HG03139 (cell line): Measurements from ENCODE around the gene C10orf88.

Experiments
- ATAC-seq: cut with Tn5 transposase; IDR thresholded peaks from one replicate; pipeline ENCODE4 v1.9.1; 2021; ENCODE audit not compliant: unreplicated experiment

C10orf88 gene, protein sequence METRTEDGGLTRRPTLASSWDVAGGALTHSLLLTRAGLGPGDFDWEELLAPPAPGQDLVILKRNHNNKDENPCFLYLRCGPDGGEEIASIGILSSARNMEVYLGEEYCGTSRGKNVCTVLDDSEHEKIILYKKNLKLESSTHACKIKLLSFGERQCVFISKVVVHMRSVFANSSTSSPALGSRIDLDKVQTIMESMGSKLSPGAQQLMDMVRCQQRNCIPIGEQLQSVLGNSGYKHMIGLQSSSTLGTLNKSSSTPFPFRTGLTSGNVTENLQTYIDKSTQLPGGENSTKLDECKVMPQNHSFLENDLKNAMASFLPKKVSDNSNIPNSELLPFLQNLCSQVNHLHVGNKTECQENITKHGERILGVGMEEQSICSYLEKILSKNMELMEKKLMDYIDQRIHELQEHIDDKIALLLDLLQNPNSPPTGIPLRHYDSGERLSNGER

DNA sequence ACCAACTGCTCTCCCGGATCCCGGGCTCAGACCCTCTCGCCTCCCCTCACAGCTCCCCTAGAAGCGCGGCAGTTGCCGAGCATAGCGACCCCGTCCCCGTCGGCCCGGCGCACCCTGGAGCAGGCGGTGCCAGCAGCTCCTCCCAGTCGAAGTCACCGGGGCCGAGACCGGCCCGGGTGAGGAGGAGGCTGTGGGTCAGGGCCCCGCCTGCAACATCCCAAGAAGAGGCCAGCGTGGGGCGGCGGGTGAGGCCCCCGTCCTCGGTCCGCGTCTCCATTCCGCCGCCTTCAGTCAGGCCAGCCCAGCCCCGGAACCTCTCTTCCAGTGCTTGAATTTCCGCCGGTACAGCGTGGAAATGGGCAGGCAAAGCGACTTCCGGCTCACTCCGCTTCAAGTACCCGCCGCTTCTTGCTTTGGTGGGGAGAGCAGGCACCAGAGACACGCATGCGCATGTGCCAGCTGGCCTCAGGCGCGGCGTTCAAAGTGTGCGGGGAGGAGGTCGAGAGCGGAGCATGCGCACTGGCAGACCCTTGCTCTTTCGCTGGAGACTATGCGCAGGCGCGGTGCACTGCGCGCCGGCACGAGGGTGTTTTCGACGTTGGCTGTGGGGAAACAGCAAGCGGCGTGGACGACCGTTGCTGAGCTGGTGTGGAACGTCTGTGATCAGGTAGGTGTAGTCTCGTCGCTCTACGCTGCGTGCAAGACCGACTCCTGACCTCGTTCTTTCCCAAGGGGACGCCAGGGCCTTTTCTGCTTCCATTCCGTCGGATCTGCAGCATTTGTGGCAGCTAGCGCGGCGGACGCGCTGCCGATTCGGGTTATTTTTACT lies at the start of gene C10orf88:
Gene C10orf88 (minus strand): TSS at position 326 of the 829 bp plus-strand sequence. CDS start 49 bp downstream, at position 277.
- ATAC-seq = peak; percentile 97

DNA sequence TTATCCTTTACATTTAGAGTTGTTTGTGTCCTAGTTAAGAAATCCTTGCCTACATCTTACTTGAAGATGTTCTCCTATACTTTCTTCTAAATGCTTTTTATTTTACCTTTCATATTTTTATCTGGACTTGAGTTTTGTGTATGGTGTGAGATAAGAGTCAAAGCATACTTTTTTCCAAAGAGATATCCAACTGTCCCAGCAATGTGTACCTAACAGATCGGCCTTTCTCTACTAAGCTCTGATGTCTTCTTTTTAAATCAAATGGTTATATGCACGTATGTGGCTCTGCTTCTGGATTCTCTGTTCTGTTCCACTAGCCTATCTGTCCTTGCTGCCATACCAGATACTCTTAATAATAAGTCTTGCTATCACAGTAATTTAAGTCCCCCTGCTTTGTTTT lies 47.3 kb upstream of the C10orf88 start:
- no peak for ATAC-seq

DNA sequence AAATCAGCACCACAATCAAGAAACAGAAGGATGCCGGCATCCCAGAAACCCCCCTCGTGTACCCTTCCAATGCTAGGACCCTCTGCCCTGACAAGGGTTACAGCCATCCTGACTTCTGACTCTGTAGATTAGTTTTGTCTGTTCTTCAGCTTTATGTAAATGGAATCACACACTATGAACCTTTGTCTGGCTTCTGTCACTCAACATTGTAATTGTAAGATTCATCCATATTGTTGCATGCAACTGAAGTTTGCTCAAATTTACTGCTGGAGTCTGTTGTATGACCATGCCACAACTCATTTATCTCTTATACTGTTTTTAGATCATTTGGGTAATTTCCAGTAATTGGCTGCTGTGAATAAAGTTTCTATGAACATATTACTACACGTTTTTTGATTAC lies 46.1 kb upstream of the C10orf88 start:
- ATAC-seq = no peak

DNA sequence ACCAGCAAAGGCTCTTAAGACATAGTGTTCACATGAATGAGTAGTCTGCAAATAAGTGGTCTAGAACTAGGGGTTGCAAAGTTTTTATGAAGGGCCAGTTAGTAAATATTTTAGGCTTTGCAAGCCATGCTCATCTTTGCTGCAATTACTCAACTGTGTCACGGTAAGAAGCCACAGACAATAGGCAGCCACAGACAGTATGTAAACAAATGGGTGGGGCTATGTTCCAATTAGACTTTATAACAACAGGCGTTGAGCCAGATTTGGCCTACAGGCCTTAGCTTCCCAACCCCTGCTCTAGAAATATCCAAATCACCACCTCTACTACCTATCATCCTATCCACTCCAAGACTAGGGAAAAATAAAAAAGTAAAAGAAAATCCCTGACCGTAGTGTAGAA lies 45.3 kb upstream of the C10orf88 start:
- ATAC-seq = no peak

DNA sequence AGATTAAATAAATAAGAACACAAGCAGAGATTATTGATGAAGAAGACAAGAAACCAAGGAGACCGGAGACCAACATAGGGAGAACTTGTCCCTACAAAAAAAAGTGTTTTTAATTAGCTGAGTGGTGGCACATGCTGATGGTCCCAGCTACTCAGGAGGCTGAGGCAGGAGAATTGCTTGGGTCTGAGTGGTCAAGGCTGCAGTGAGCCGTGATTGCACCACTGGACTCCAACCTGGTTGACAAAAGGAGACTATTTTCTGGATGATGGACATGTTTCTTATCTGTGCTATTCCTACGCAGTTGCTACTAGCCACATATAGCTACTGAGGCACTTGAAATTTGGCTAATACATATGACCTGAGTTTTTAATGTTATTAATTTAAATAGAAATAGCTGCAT lies 44.9 kb upstream of the C10orf88 start:
- no peak for ATAC-seq

DNA sequence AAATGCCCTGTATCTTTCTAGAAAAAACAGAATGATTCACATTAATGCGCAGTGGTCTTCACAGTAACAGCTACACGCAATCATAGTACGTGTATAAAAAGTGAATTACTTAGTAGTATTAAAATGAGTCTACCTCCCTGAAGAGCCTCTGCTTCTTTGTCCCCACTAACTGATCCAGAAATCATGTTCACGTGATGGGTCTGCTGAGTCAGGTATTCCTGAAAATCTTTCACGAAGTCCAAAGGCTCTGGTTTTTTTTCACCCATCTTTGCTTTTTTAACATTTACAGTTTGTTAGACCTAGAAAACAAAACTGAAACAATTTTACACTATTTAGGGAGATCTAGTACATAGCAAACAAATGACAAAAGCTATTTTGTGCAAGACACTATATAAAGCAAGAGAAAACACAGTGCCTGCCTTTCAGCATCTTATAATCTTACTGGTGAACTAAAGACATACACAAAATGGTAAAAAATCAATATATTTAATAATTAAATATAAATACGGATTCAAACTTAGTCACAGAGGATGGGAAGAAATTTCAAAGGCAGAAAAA lies 44.4 kb upstream of the C10orf88 start:
- ATAC-seq = no peak

DNA sequence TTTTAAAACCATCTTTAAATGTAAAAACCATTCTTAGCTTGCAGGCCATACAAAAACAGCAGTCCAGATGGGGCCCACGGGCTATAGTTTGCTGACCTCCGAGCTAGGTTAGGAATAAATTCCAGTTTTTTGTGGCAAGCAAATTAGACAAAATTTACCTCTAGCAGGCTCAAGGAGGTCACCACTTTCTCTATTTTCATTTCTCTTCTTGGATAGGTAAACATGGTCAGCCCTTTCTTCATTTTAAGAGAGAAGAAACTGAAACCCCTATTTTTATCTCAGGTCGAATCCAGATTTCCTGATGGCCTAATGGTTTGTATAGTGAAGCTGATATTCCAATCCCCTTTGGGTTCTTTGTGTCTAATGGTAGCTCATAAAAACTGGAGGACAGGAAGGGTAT lies 43.8 kb upstream of the C10orf88 start:
- no peak for ATAC-seq

DNA sequence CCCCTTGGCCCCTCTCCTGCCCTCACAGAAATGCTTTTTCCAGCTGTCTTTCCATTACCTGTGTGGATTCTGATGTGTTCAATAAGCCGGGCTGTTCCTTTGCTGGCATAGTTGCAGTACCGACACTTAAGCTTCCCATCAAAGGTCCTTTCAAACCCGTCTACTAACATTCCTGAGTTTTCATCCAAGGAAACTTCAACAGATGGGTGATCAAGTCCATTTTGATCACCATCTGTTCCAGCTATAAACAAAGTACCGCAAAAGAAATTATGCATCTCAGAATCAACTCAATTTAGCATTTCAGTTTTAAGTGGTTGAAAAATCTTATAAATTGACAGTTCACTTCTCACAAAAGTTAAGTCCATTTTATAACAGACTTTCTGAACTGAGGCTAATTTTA lies 41.9 kb upstream of the C10orf88 start:
- no peak for ATAC-seq

DNA sequence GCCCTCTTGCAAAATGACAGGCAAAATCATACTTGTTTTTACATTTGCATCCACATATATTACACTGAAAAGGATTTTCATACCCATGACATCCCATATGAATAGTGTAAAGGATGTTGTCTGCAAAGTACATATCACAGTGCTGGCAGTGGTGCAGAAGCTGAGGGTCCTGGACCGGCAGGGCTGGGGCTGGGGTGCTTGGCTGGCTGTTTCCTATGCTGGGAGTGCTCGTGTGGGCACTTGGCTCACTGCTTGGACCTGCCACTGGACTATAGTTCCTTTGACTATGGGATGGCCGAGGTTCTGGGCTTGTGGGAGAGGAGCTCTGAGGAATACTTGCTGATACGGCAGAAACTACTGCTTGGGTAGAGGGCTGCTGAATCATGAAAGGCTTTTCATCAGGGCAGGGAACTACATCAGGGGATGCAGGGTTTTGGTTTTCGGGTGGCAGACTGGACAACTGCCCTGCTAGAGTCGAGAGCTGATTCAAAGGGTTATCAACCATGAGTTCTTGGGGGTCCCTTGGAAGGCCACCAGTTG lies 39.8 kb upstream of the C10orf88 start:
- no peak for ATAC-seq

DNA sequence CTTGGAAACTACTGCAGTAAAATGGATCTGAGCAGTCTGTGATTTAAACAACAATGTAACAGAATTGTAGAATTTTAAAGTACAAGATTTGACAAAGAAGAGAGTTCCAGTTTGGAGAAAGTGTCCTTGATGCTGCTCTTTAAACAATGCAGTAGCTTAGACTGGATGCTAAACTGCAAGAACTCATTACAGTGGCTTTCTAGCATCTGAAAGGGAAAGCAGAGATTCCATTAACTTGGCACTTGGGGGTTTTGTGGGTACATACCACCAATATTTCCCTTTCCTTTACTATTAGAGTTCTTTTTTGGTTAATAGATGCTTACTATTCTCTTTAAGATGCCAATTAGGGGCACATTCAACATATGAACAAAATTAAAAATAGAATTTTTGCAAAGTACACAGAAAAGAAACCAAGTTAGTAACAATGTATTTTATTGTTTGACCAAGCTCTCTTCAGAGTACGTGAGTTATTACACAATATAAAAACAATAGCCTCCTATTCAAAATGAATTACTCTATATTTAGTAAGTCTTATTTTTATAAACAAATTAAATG lies 38.1 kb upstream of the C10orf88 start:
- ATAC-seq = no peak

DNA sequence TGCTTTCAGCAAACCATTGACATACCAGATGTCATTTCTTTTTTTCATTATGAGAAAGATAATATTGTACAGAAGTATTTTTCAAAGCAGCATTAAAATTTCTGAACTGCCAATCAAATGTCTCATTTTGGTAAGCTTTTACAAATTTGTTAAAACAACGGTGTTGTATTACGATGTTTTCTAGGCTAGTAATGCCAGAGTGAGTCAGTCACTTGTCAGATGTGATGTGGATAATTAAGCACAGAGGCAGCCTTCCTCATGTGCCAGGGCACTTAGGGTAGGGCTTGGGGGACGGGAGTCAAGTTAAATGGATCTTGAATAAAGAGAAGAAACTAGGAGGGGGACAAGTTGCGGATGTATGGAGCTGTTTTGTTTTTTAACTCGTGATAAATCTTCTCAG lies 36.3 kb upstream of the C10orf88 start:
- ATAC-seq = no peak

DNA sequence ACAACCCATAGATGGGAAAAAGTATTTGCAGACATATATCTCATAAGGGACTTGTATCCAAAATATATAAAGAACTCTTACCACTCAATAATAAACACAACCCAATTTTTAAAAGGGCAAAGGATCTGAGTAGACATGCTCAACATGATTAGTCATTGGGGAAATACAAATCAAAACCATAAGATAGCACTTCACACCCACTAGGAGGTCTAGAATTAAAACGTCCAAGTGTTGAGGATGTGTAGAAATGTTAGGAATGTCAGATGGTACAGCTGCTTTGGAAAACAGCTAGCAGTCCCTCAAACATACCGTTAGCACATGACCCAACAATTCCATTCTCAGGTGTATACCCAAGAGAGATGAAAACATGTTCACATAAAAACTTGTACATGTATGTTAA lies 34.5 kb upstream of the C10orf88 start:
- ATAC-seq = no peak

DNA sequence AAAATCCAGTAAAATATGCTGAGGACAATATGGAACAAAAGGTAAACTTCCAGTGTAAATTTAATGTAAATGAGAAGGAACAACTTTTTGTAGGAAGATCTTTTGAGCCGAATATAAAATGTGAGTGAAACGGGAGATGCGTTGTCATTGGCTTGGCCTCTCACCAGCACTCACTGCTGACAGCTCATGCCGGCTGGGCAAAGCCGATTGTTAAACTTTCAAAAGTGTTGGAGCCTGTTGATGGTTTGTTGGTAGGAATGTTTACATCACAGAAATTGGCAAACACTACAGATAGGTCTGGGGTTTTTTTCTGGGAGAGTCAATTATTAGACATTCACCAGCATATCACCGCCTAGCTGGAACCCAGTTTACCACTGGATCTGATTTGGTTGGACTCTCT lies 32.3 kb upstream of the C10orf88 start:
- no peak for ATAC-seq

DNA sequence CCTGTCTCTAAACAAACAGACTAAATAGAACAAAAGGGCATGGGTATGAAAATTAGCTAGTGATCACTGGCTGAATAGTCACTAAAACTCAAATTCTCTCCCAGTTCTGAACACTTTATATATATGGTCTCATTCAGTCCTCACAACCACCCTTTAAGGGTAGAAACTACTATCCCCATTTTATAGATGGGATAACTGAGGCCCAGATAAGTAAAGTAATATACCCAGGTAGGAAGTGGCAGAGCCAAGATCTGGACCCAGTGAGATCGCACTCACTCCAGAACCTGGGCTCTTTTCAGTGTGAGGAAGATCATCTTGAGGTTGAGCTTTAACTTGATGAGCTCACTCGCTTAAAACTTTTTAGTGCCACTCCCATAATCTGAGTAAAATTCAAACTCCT lies 30.7 kb upstream of the C10orf88 start:
- ATAC-seq = no peak

DNA sequence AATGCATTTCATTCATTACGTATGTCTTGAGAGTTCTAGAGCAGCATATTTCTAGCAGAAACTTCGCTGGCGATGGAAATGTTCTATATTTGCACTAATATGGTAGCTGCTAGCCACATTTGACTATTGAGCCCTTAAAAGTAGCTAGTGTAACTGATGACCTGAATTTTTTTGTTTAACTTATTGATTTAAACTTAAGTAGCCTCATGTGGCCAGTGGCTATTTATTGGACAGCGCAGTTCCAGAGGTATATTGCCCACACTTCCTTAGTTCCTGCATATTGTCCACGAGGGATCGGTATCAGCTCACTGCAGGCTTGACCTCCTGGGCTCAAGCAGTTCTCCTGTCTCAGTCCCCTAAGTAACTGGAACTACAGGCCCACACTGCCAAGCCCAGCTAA lies 29.9 kb upstream of the C10orf88 start:
- ATAC-seq = no peak

DNA sequence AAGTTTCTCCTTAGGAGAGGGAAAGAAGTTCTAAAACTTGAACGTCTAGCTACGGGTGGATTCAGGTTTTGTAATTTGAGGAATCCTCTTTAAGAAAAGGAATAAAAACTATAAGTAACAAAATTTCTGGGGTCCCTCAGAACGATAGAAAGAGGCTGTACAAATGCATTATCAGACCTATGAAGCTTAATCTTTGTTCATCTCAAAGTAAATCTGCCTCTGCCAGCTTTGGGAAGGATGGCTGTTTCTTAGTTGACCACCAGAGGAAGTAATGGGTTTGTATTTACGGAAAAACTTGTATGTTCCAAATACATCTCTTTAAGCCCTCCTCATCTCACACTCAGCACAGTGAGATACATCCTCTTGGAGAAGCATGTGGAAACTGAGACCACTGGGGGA lies 27.0 kb upstream of the C10orf88 start:
- ATAC-seq = no peak

DNA sequence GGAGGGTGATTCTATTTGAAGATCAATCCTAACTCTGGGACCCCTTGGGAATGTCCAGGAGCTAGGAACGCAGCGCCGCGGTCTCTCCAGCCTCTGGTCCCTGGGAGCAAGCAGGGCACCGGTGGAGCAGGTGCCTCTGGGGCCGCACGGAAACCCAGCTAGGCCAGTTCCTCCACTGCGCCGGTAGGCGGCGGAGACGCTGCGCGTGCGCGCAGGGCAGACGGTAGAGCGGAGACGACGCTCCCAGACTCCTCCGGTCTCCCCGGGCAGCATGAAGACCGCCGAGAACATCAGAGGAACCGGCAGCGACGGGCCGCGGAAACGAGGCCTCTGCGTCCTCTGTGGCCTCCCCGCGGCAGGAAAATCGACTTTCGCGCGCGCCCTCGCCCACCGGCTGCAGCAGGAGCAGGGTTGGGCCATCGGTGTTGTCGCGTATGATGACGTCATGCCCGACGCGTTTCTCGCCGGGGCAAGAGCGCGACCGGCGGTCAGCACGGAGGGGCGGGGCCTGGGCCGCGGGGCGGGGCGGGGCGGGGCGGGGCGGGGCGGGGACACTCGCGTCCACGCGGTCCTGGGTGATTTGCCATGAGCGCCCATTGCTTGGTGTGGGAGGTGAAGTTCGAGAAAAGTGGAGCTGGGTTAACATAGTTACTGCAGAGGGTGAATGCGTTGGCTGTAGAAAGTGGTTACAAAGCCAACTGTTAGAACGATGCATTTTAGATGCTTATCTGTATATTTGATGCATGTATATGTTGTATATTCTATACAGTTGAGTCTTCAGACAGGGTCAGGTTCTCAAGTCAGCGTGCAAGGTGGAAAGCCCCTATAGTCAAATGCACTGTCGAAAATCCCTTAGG lies 26.4 kb upstream of the C10orf88 start, which contains the start of gene PSTK:
Gene PSTK (plus strand): TSS at position 193 of the 857 bp plus-strand sequence. CDS start 79 bp downstream, at position 272.
- ATAC-seq = peak; percentile 98

DNA sequence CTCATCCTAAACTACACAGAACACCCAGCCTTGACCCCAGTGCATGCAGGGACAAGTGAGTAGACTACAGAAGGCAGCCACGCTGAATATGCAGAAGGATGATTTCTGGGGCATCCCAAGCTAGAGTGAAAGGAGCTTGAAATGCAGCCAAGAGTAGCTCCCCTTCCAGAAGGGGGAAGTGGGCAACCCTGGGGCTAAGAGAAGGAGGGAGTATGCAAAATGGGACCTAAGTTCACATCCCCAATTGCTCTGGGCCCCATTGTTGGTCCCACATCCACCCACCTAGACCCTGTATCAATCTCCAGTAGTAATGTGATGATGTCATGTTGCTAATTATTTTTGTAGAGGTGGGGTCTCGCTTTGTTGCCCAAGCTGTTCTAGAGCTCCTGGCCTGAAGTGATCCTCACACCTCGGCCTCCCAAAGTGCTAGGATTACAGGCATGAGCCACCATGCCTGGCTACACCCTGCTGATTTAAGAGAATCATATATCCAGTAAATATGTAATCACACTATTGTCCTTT lies 20.6 kb upstream of the C10orf88 start:
- no peak for ATAC-seq

DNA sequence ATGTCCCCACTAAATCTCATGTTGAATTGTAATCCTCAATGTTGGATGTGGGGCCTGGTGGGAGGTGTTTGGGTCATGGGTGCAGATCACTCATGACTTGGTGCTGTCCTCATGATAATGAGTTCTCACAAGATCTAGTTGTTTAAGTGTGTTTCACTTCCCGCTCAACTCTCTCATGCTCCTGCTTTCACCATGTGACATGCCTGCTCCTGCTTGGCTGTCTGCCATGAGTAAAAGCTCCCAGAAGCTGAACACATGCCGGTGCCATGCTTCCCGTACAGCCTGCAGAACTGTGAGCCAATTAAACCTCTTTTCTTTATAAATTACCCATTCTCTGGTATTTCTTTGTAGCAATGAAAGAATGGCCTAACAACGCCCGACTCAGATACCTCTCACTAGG lies 20.0 kb upstream of the C10orf88 start:
- ATAC-seq = no peak

DNA sequence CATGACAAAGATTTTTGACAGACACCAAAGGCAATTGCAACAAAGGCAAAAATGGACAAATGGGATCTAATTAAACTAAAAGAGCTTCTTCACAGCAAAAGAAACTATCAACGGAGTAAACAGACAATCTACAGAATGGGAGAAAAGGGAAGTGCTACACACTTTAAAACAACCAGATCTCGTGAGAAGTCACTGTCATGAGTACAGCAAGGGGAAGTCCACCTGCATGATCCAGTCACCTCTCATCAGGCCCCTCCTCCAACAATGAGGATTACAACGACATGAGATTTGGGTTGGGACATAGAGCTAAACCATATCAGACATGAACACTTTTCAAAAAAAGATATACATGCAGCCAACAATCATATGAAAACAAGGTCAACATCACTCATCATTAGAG lies 14.7 kb upstream of the C10orf88 start:
- no peak for ATAC-seq
